Adipocyte (in vitro differentiated cells): ENCODE measurements around the gene BMP8A.
"Not testable (repeated sequence)": the region's sequence is repeated elsewhere in the genome, so short reads cannot be mapped to it uniquely, and the experiment has no call there.

Source experiments
- DNase-seq: peaks from one replicate; pipeline ENCODE4 v3.0.0-alpha.2; 2015; ENCODE audit warnings: low read depth
- H3K27me3 ChIP-seq: replicated peaks from 2 replicates; pipeline ENCODE4 v1.7.0; 2013; ENCODE audit warnings: mild to moderate bottlenecking, low read length, moderate library complexity; ENCODE audit not compliant: control insufficient read depth, insufficient read depth
- H3K36me3 ChIP-seq: 2 replicates; pipeline ENCODE4 v1.7.0; 2013; ENCODE audit warnings: low read length, mild to moderate bottlenecking, moderate library complexity; ENCODE audit not compliant: control insufficient read depth, insufficient read depth, severe bottlenecking
- H3K4me1 ChIP-seq: 2 replicates; pipeline ENCODE4 v1.7.0; 2013; ENCODE audit warnings: mild to moderate bottlenecking, low read length, moderate library complexity; ENCODE audit not compliant: control insufficient read depth, insufficient read depth
- H3K4me3 ChIP-seq: 2 replicates; pipeline ENCODE4 v1.7.0; 2013; ENCODE audit warnings: mild to moderate bottlenecking, low read length, moderate library complexity
- H3K9ac ChIP-seq: 2 replicates; pipeline ENCODE4 v1.7.0; 2013; ENCODE audit warnings: mild to moderate bottlenecking, low read length, moderate library complexity
- H3K9me3 ChIP-seq: 2 replicates; pipeline ENCODE4 v1.7.0; 2013; ENCODE audit warnings: mild to moderate bottlenecking, low read length, moderate library complexity; ENCODE audit not compliant: control insufficient read depth

The BMP8A gene

GRCh38 chr1:39522661-39523567 lies 31.5 kb downstream of the BMP8A start:
- Histone ChIP-seq H3K9me3 (no peaks in the 10 kb centered on the region), H3K27me3 (no peaks in the 10 kb centered on the region), H3K4me1 (no peaks in the 10 kb centered on the region), H3K4me3 (no peak overlapping the region), H3K9ac (no peak overlapping the region), H3K36me3 (peaks cover 17% of the 10 kb centered on the region)
- no peak for DNase-seq

DNA sequence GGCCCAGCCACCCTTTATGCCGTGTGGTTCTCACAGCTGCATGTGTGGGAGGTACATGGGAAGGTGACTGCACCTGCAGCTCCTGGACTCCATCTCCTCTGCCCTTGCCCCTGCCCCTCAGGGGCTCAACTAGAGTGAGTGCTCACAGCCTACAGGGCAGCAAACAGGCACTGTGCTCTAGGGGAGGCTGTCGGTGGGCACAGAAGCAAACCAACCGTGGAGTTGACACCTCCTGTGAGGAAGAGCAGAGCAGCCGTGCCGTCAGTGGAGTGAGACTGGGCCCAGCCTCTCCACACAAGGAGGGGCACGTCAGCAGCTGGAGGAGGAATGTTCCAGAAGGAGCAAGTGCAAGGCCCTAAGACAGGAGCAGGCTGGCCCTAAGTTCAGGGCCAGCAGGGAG lies 32.7 kb downstream of the BMP8A start:
- Histone ChIP-seq H3K36me3 (peaks cover 27% of the 10 kb centered on the region), H3K9me3 (no peaks in the 10 kb centered on the region), H3K27me3 (no peaks in the 10 kb centered on the region), H3K4me3 (no peak overlapping the region), H3K9ac (no peak overlapping the region), H3K4me1 (no peaks in the 10 kb centered on the region)
- no peak for DNase-seq

GRCh38 chr1:39524591-39525365 lies 33.3 kb downstream of the BMP8A start:
- Histone ChIP-seq H3K9ac (no peak overlapping the region), H3K4me1 (no peaks in the 10 kb centered on the region), H3K4me3 (no peak overlapping the region), H3K9me3 (no peaks in the 10 kb centered on the region), H3K36me3 (peaks cover 31% of the 10 kb centered on the region), H3K27me3 (no peaks in the 10 kb centered on the region)
- no peak for DNase-seq

DNA sequence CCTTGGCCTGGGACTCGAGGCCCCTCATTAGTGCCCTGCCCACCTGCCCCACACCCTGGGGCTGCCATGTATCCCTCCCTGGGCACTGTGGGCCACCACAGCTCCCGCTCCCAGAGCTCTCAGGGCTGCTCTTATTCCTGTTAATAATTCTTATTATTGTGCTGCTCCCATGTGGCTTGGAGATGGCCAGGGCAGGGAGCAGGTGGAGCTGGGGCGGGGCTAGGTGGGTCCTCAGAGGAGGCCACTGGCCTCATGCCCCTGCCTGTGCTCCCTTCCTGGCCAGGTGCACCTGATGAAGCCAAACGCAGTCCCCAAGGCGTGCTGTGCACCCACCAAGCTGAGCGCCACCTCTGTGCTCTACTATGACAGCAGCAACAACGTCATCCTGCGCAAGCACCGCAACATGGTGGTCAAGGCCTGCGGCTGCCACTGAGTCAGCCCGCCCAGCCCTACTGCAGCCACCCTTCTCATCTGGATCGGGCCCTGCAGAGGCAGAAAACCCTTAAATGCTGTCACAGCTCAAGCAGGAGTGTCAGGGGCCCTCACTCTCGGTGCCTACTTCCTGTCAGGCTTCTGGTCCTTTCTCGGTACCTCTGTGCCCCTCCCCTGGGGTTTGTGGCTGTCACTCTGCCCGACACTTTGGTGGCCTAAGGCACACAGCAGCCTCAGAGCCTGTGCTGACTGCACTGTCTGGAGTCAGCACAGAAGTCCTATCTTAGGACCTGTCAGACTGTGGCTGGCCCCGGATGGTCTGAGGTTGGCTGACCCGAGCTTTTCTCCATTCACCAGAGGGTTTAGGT lies 34.1 kb downstream of the BMP8A start:
- DNase-seq = no peak
- Histone ChIP-seq H3K9ac (no peak overlapping the region), H3K27me3 (no peaks in the 10 kb centered on the region), H3K9me3 (no peaks in the 10 kb centered on the region), H3K4me3 (no peak overlapping the region), H3K4me1 (no peaks in the 10 kb centered on the region), H3K36me3 (peaks cover 37% of the 10 kb centered on the region)

- Histone ChIP-seq H3K36me3 (peaks cover 45% of the 10 kb centered on the region), H3K4me1 (no peaks in the 10 kb centered on the region), H3K9me3 (no peaks in the 10 kb centered on the region), H3K27me3 (no peaks in the 10 kb centered on the region), H3K9ac (no peak overlapping the region), H3K4me3 (no peak overlapping the region)
- DNase-seq = no peak
Observed at GRCh38 chr1:39526466-39527189, 35.2 kb downstream of the BMP8A start.

GRCh38 chr1:39527190-39527579 lies 35.7 kb downstream of the BMP8A start:
- H3K27me3 ChIP-seq, DNase-seq, H3K9ac ChIP-seq, H3K4me1 ChIP-seq, H3K4me3 ChIP-seq, H3K9me3 ChIP-seq: not testable (repeated sequence)
- H3K36me3 ChIP-seq = peaks cover 51% of the 10 kb centered on the region

- H3K9me3 ChIP-seq = no peaks in the 10 kb centered on the region
- no peak for DNase-seq
- H3K4me3 ChIP-seq = no peak overlapping the region
- no peaks in the 10 kb centered on the region for H3K27me3 ChIP-seq
- no peak overlapping the region for H3K9ac ChIP-seq
- H3K4me1 ChIP-seq = no peaks in the 10 kb centered on the region
- peaks cover 57% of the 10 kb centered on the region for H3K36me3 ChIP-seq
Observed at GRCh38 chr1:39528082-39528481, 36.6 kb downstream of the BMP8A start.

DNA sequence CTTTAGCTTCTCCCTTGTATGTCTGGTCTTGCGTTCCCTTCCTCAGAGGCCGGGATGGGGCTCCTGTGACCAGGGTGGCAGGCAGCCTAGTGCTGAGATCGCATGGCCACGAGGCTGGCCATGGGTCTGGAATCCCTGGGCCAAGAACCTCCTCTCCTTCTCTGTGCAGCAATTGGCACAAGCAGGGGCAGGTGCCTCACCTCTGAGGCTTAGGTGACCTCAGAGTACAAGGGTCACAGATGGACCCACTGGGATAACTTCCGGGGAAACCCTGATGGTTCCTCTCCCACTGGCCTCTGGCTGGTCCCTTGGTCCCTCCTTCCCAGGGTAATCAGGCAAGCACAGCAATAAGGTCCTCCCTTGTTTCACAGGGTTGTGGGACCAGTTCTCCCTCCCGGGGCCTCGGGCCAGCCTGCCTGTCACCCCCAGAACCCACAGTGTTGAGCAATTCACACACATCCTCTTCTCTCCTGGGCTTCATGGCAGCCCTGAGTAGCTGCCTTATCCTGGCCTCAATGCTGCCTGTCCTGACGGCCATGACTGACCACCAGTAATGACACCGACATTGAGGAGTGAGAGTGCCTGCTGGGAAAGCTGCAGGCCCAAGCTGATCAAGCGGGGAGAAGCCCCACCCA lies 38.6 kb downstream of the BMP8A start:
- Histone ChIP-seq H3K36me3 (peaks cover 65% of the 10 kb centered on the region), H3K9me3 (no peaks in the 10 kb centered on the region), H3K27me3 (no peaks in the 10 kb centered on the region), H3K9ac (no peak overlapping the region), H3K4me3 (no peak overlapping the region), H3K4me1 (no peaks in the 10 kb centered on the region)
- DNase-seq = no peak

DNA sequence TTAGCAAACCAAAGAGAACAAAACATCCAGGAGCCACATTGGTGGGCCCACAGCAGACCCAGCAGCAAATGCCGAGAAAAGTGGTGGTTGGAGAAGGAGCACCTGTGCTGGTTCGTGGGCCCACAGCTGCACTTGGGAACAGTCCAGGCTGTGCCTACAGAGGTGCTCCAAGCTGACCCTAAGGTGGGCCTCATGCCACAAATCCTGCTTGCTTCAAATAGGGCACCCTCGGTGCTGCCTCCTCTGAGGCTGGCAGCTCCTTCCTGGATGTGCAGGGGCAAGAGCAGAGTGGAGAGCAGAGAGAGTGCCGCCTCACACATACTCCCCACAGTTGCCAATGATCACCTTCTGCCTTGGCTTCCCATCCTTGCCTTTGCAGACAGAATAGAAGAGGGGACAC lies 40.1 kb downstream of the BMP8A start:
- H3K9ac ChIP-seq = no peak overlapping the region
- no peaks in the 10 kb centered on the region for H3K27me3 ChIP-seq
- H3K4me3 ChIP-seq = no peak overlapping the region
- peaks cover 63% of the 10 kb centered on the region for H3K36me3 ChIP-seq
- H3K4me1 ChIP-seq = no peaks in the 10 kb centered on the region
- H3K9me3 ChIP-seq = no peaks in the 10 kb centered on the region
- DNase-seq = no peak

GRCh38 chr1:39533442-39533841 lies 42.0 kb downstream of the BMP8A start:
- no peaks in the 10 kb centered on the region for H3K9me3 ChIP-seq
- no peaks in the 10 kb centered on the region for H3K27me3 ChIP-seq

More at GRCh38 chr1:39533442-39533841, 42.0 kb downstream of the BMP8A start:
- no peak overlapping the region for H3K4me3 ChIP-seq
- no peaks in the 10 kb centered on the region for H3K4me1 ChIP-seq
- peaks cover 52% of the 10 kb centered on the region for H3K36me3 ChIP-seq
- H3K9ac ChIP-seq = no peak overlapping the region
- DNase-seq = no peak
